CD4-positive, alpha-beta T cell (primary cell): ENCODE data around the gene CORO7. TPM values are rescaled to one million over a fixed set of nuclear protein-coding genes. Genes with fewer than 3 reads are reported as not detected.

Experiments
- ATAC-seq: fragments of 200-7000 bp; cut with Tn5 transposase; one replicate; pipeline ENCODE4 v1.10.0; 2022; ENCODE audit warnings: mild to moderate bottlenecking; ENCODE audit not compliant: poor library complexity
- CTCF ChIA-PET: fragments of 350-600 bp; sonication (Branson Sonifier 250); formaldehyde crosslinking; loops from one replicate; lab custom pipeline; 2021; ENCODE audit warnings: antibody characterized with exemption, inconsistent platforms; lab: Charles Lee
- POLR2A ChIA-PET: fragments of 350-600 bp; sonication (Branson Sonifier 250); formaldehyde crosslinking; loops from one replicate; lab custom pipeline; 2021; ENCODE audit warnings: antibody characterized with exemption, inconsistent platforms; lab: Charles Lee
- DNase-seq, 14 experiments: peaks; one replicate each; pipeline ENCODE4 v3.0.0-alpha.2; 2013 to 2020; ENCODE audit warnings: mixed read lengths in 2 of 14
- H3K27ac ChIP-seq, 2 donors: one replicate each; pipeline versions ENCODE4 v1.5.1 to v1.7.0; 2013; ENCODE audit warnings: low read length in 2 of 2, low read depth in 1 of 2, mild to moderate bottlenecking in 1 of 2
- H3K27me3 ChIP-seq, 2 experiments: 1 replicate in 1 of 2; 2 replicates in 1 of 2; pipeline versions ENCODE4 v1.6.1 to v1.7.0; 2013; ENCODE audit warnings: low read length in 2 of 2, control low read depth in 1 of 2, mild to moderate bottlenecking in 1 of 2, moderate library complexity in 1 of 2; ENCODE audit not compliant: insufficient read depth in 2 of 2, control insufficient read depth in 1 of 2
- H3K36me3 ChIP-seq: one replicate; pipeline ENCODE4 v1.6.1; 2013; ENCODE audit warnings: low read length, control low read depth; ENCODE audit not compliant: insufficient read depth
- H3K4me1 ChIP-seq: one replicate; pipeline ENCODE4 v1.6.1; 2013; ENCODE audit warnings: low read length, control low read depth; ENCODE audit not compliant: insufficient read depth
- H3K4me3 ChIP-seq: one replicate; pipeline ENCODE4 v1.5.1; 2013; ENCODE audit warnings: mild to moderate bottlenecking, low read length, moderate library complexity
- H3K9me3 ChIP-seq, 2 experiments: 1 replicate in 1 of 2; 2 replicates in 1 of 2; pipeline versions ENCODE4 v1.6.1 to v1.7.0; 2013; ENCODE audit warnings: low read length in 2 of 2, mild to moderate bottlenecking in 2 of 2, control low read depth in 1 of 2, moderate library complexity in 1 of 2; ENCODE audit not compliant: control insufficient read depth in 1 of 2, insufficient read depth in 1 of 2
- H3K27ac Mint-ChIP-seq: one replicate; pipeline ENCODE4 v1.8.0; 2020; ENCODE audit warnings: mixed read lengths
- H3K27me3 Mint-ChIP-seq: one replicate; pipeline ENCODE4 v1.8.0; 2021; ENCODE audit warnings: mixed read lengths
- H3K36me3 Mint-ChIP-seq: one replicate; pipeline ENCODE4 v1.8.0; 2021; ENCODE audit warnings: low read depth, mixed read lengths
- H3K4me1 Mint-ChIP-seq: one replicate; pipeline ENCODE4 v1.8.0; 2021; ENCODE audit warnings: low read depth, mixed read lengths
- H3K4me3 Mint-ChIP-seq: one replicate; pipeline ENCODE4 v1.8.0; 2020; ENCODE audit warnings: mild to moderate bottlenecking, mixed read lengths
- H3K9me3 Mint-ChIP-seq: one replicate; pipeline ENCODE4 v1.8.0; 2020; ENCODE audit warnings: mixed read lengths
- intact Hi-C, 2 experiments: fragments of 100-400 bp; cut with DNase I in 1 of 2; cut with micrococcal nuclease in 1 of 2; formaldehyde crosslinking; loops; one replicate each; pipeline versions ENCODE4 v1.15.1 to v1.9.0; 2023 to 2025; cut with DNase I, micrococcal nuclease
- total RNA-seq, 174 experiments: library from RNA in 2 of 174; stranded (reverse) in 2 of 174; gene quantifications; one replicate each; pipeline ENCODE4 v1.2.3 and lab custom pipeline; 2021 to 2026
- TF ChIP-seq, protein P1 (sequence below): fragments of 200-600 bp; IDR thresholded peaks from one replicate; pipeline ENCODE4 v1.8.0; 2022; ENCODE audit warnings: antibody characterized with exemption, mild to moderate bottlenecking

The CORO7 gene
- total RNA-seq, 2 experiments from 2014 or later, result 801 to 805 TPM

GRCh38 chr16:4450931-4451519 is 34.6 kb upstream of the CORO7 start:
- Histone ChIP-seq H3K27ac (no peak overlapping the region), H3K4me3 (no peak overlapping the region), H3K27me3 (no peaks in the 10 kb centered on the region), H3K4me1 (no peaks in the 10 kb centered on the region), H3K9me3 (no peaks in the 10 kb centered on the region), H3K36me3 (peaks cover 83% of the 10 kb centered on the region)
- Mint-ChIP-seq H3K4me3 (no peak overlapping the region), H3K27ac (no peak overlapping the region), H3K4me1 (no peaks in the 10 kb centered on the region), H3K36me3 (peaks cover 83% of the 10 kb centered on the region), H3K9me3 (no peaks in the 10 kb centered on the region), H3K27me3 (no peaks in the 10 kb centered on the region)
- POLR2A ChIA-PET, result interaction anchor here (0.7 to 1.2 kb wide), 4 partner anchors 17 to 54 kb away, joined by 3 to 4 read pairs (median 3); partner anchors contain the start of gene CORO7
- intact Hi-C loops, result no loop called here
- TF ChIP-seq, protein P1, sequence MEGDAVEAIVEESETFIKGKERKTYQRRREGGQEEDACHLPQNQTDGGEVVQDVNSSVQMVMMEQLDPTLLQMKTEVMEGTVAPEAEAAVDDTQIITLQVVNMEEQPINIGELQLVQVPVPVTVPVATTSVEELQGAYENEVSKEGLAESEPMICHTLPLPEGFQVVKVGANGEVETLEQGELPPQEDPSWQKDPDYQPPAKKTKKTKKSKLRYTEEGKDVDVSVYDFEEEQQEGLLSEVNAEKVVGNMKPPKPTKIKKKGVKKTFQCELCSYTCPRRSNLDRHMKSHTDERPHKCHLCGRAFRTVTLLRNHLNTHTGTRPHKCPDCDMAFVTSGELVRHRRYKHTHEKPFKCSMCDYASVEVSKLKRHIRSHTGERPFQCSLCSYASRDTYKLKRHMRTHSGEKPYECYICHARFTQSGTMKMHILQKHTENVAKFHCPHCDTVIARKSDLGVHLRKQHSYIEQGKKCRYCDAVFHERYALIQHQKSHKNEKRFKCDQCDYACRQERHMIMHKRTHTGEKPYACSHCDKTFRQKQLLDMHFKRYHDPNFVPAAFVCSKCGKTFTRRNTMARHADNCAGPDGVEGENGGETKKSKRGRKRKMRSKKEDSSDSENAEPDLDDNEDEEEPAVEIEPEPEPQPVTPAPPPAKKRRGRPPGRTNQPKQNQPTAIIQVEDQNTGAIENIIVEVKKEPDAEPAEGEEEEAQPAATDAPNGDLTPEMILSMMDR, result no peak
- no peak for ATAC-seq
- no peak for DNase-seq
- CTCF ChIA-PET, result no interaction called here

- H3K36me3 Mint-ChIP-seq, result peaks cover 79% of the 10 kb centered on the region
These were observed 34.0 kb upstream of the CORO7 start for GRCh38 chr16:4450430-4450829.

DNA sequence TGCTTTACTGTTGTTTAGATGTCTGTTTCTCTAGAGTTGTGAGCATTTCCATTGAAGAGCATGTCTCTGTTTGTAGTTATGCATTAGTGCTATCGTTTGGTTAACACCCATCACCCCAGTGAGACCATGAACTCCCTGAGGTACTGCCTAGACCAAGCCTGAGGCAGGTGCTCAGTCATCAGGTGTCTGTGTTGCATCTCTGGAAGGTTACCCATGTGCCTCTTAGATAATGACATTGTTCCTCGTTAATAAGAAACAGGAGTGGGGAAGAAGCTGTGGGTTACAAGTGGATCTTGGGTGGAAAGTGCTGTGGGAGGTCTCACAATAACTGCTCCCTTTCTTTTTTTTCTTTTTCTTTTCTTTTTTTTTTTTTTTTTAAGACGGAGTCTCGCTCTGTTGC is 27.6 kb upstream of the CORO7 start:
- Mint-ChIP-seq H3K9me3 (no peaks in the 10 kb centered on the region), H3K4me3 (no peak overlapping the region), H3K27ac (no peak overlapping the region), H3K36me3 (peaks cover 88% of the 10 kb centered on the region), H3K27me3 (no peaks in the 10 kb centered on the region), H3K4me1 (no peaks in the 10 kb centered on the region)
- H3K27ac ChIP-seq, result no peak overlapping the region
- H3K4me1 ChIP-seq, result no peaks in the 10 kb centered on the region
- intact Hi-C loops, result no loop called here
- no peak for DNase-seq
- H3K9me3 ChIP-seq, result no peaks in the 10 kb centered on the region
- no peak for ATAC-seq
- TF ChIP-seq, protein P1, result no peak
- no peak overlapping the region for H3K4me3 ChIP-seq
- CTCF ChIA-PET, result interaction anchor here (0.7 kb wide), 1 partner anchor 39 kb away, joined by 3 read pairs; no protein-coding TSS in a partner anchor
- POLR2A ChIA-PET, result no interaction called here
- no peaks in the 10 kb centered on the region for H3K27me3 ChIP-seq
- peaks cover 88% of the 10 kb centered on the region for H3K36me3 ChIP-seq

More at GRCh38 chr16:4450430-4450829, 34.0 kb upstream of the CORO7 start:
- H3K27me3 ChIP-seq, result no peaks in the 10 kb centered on the region
- Mint-ChIP-seq H3K27me3 (no peaks in the 10 kb centered on the region), H3K4me1 (no peaks in the 10 kb centered on the region), H3K4me3 (no peak overlapping the region), H3K9me3 (no peaks in the 10 kb centered on the region), H3K27ac (no peak overlapping the region)
- ChIA-PET CTCF (no interaction called here), POLR2A (interaction anchor here (0.7 to 1.2 kb wide), 3 partner anchors 17 to 54 kb away, joined by 3 to 4 read pairs (median 3); partner anchors contain the start of gene CORO7)
- no peak overlapping the region for H3K27ac ChIP-seq
- no peak for ATAC-seq
- TF ChIP-seq, protein P1, result no peak
- peaks cover 82% of the 10 kb centered on the region for H3K36me3 ChIP-seq
- H3K9me3 ChIP-seq, result no peaks in the 10 kb centered on the region
- DNase-seq, result no peak
- no peaks in the 10 kb centered on the region for H3K4me1 ChIP-seq
- no peak overlapping the region for H3K4me3 ChIP-seq
- intact Hi-C loops, result no loop called here
